ENCODE data around the gene LRRC4C.

LRRC4C gene

GRCh38 chr11:40407355-40407754, 1052.1 kb downstream of the LRRC4C start:
- TF ChIP-seq POLR2A (IDR thresholded peaks at IDR 0.05; ENCODE audit: low read depth, low read length) (no peak), POLR2AphosphoS5 (IDR thresholded peaks at IDR 0.05; ENCODE audit: low read depth, low read length) (no peak), TAF1 (IDR thresholded peaks at IDR 0.05; ENCODE audit: borderline replicate concordance, low read depth, low read length) (no peak)
- DNase-seq (ENCODE audit: insufficient read length) (no peak), FAIRE-seq (no peak)

- DNase-seq (ENCODE audit: insufficient read length), result no peak
- TF ChIP-seq POLR2A (IDR thresholded peaks at IDR 0.05; ENCODE audit: low read depth, low read length) (no peak), TAF1 (IDR thresholded peaks at IDR 0.05; ENCODE audit: borderline replicate concordance, low read depth, low read length) (no peak), POLR2AphosphoS5 (IDR thresholded peaks at IDR 0.05; ENCODE audit: low read depth, low read length) (no peak)
- no peak for FAIRE-seq
Measured at GRCh38 chr11:40405614-40406013, 1053.8 kb downstream of the LRRC4C start.

- FAIRE-seq (no peak), DNase-seq (ENCODE audit: insufficient read length) (no peak)
- TF ChIP-seq TAF1 (IDR thresholded peaks at IDR 0.05; ENCODE audit: borderline replicate concordance, low read depth, low read length) (no peak), POLR2AphosphoS5 (IDR thresholded peaks at IDR 0.05; ENCODE audit: low read depth, low read length) (no peak), POLR2A (IDR thresholded peaks at IDR 0.05; ENCODE audit: low read depth, low read length) (no peak)
Measured at GRCh38 chr11:40403321-40403720, 1056.1 kb downstream of the LRRC4C start.

GRCh38 chr11:40401132-40401853, 1058.2 kb downstream of the LRRC4C start:
- TF ChIP-seq POLR2A (IDR thresholded peaks at IDR 0.05; ENCODE audit: low read depth, low read length), result no peak
- no peak for TF ChIP-seq POLR2AphosphoS5 (IDR thresholded peaks at IDR 0.05; ENCODE audit: low read depth, low read length)
- no peak for TF ChIP-seq TAF1 (IDR thresholded peaks at IDR 0.05; ENCODE audit: borderline replicate concordance, low read depth, low read length)
- FAIRE-seq, result no peak
- no peak for DNase-seq (ENCODE audit: insufficient read length)

DNA sequence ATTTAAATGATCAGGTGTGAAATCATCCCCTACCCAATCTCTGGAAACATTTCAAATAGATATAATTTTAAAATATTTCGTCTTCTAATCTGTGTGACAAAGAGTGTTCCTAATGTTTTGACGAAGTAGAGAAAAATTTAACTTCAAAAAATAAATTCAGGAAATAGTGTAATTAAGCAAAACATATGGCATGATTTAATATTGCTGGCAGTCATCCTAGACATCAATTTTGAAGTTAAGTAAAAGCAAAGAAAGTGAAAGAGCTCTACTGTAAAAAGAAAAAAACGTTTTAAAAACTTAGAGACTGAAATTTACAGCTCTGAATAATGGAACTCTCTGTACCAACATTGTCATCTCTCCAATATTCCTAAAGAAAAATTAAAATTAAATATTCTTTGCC, 1062.3 kb downstream of the LRRC4C start:
- FAIRE-seq (no peak), DNase-seq (ENCODE audit: insufficient read length) (no peak)
- no peak for TF ChIP-seq POLR2AphosphoS5 (IDR thresholded peaks at IDR 0.05; ENCODE audit: low read depth, low read length)

GRCh38 chr11:40393511-40393910, 1065.9 kb downstream of the LRRC4C start:
- DNase-seq (ENCODE audit: insufficient read length), result no peak
- no peak for FAIRE-seq
- TF ChIP-seq TAF1 (IDR thresholded peaks at IDR 0.05; ENCODE audit: borderline replicate concordance, low read depth, low read length) (no peak), POLR2A (IDR thresholded peaks at IDR 0.05; ENCODE audit: low read depth, low read length) (no peak)

GRCh38 chr11:40391679-40392078, 1067.8 kb downstream of the LRRC4C start:
- no peak for FAIRE-seq
- no peak for DNase-seq (ENCODE audit: insufficient read length)
- TF ChIP-seq TAF1 (IDR thresholded peaks at IDR 0.05; ENCODE audit: borderline replicate concordance, low read depth, low read length), result no peak
- TF ChIP-seq POLR2A (IDR thresholded peaks at IDR 0.05; ENCODE audit: low read depth, low read length), result no peak
- TF ChIP-seq POLR2AphosphoS5 (IDR thresholded peaks at IDR 0.05; ENCODE audit: low read depth, low read length), result no peak

DNA sequence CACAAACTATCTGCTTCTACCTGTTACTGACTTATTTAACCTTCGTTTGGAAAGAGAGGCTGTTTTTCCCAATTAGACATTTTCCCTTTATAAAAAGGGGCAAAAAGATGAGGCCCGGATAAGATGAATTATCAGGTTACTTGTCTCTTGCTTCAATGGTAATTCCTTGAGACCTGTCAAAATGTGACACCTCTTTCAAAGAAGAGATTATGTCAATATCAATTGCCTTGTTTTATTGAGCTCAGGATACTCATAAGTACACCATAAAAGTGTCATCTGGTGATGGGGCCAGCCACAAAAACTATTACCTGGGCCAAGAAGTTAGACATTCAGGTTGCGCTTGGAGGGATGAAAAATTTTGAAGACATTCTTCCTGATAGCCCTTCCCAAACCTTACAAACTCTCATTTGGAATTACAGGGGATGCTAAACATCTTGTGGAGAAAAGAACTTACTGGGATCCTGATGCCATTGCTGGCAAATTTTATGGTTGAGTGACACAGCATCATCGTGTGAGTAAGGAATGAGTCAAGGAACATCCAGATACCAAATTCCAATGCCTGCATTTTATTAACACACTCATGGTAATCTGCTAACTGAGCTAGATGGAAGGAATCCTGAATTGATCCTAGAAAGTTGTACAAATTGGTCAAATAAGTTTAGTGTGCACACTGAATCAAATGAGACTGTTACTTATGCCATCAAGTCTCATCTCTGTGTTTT, 1071.2 kb downstream of the LRRC4C start:
- DNase-seq (ENCODE audit: insufficient read length) (no peak), FAIRE-seq (no peak)
- TF ChIP-seq TAF1 (IDR thresholded peaks at IDR 0.05; ENCODE audit: borderline replicate concordance, low read depth, low read length) (no peak), POLR2A (IDR thresholded peaks at IDR 0.05; ENCODE audit: low read depth, low read length) (no peak), POLR2AphosphoS5 (IDR thresholded peaks at IDR 0.05; ENCODE audit: low read depth, low read length) (no peak)

DNA sequence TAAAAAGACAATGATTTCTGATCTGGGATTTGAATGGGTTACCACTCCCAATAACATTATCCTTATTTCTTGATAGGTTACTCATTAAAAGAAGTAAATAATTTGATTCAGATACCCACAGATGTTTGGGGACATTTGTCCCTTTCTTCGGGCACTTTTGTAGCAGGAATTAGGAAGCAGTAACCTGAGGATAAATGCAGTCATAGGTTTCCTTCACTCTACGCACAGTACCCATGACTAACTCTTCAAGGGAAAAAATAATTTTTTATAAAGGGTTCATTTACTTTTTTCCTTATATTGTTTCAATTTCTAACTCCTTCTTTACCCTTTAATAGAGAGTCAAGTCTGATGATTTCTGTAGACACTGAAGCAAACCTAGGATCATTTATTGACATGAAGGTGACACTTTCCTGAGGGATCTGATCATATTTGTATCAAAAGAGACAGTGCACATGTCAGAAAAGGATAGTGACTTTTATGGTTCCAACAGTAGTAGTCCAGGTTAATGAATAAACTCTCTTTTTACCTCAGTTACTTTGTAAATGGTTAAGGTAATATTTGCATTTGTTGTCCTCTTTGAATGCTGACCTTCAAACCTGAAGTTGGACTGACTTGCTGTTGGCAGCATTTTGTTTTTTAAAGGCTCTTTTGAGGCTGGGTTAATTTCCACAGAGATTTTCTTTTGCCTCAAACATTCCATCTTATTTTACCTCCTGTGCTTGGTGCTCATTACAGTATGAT, 1072.0 kb downstream of the LRRC4C start:
- FAIRE-seq, result no peak
- TF ChIP-seq TAF1 (IDR thresholded peaks at IDR 0.05; ENCODE audit: borderline replicate concordance, low read depth, low read length), result no peak
- TF ChIP-seq POLR2A (IDR thresholded peaks at IDR 0.05; ENCODE audit: low read depth, low read length), result no peak
- TF ChIP-seq POLR2AphosphoS5 (IDR thresholded peaks at IDR 0.05; ENCODE audit: low read depth, low read length), result no peak
- DNase-seq (ENCODE audit: insufficient read length), result no peak

GRCh38 chr11:40384991-40385390, 1074.5 kb downstream of the LRRC4C start:
- FAIRE-seq, result no peak
- DNase-seq (ENCODE audit: insufficient read length), result no peak
- no peak for TF ChIP-seq POLR2AphosphoS5 (IDR thresholded peaks at IDR 0.05; ENCODE audit: low read depth, low read length)
- no peak for TF ChIP-seq POLR2A (IDR thresholded peaks at IDR 0.05; ENCODE audit: low read depth, low read length)
- TF ChIP-seq TAF1 (IDR thresholded peaks at IDR 0.05; ENCODE audit: borderline replicate concordance, low read depth, low read length), result no peak

- FAIRE-seq (no peak), DNase-seq (ENCODE audit: insufficient read length) (no peak)
- no peak for TF ChIP-seq POLR2AphosphoS5 (IDR thresholded peaks at IDR 0.05; ENCODE audit: low read depth, low read length)
- no peak for TF ChIP-seq TAF1 (IDR thresholded peaks at IDR 0.05; ENCODE audit: borderline replicate concordance, low read depth, low read length)
- TF ChIP-seq POLR2A (IDR thresholded peaks at IDR 0.05; ENCODE audit: low read depth, low read length), result no peak
Measured at GRCh38 chr11:40381481-40381880, 1078.0 kb downstream of the LRRC4C start.

Data from GM12892 (cell line).